ENCODE measurements around the gene TASOR. TPM values are rescaled to one million over a fixed set of nuclear protein-coding genes. Genes with fewer than 3 reads are reported as not detected.

Gene TASOR
- total RNA-seq, 1 experiment from 2014 or later: 37.2 TPM

DNA sequence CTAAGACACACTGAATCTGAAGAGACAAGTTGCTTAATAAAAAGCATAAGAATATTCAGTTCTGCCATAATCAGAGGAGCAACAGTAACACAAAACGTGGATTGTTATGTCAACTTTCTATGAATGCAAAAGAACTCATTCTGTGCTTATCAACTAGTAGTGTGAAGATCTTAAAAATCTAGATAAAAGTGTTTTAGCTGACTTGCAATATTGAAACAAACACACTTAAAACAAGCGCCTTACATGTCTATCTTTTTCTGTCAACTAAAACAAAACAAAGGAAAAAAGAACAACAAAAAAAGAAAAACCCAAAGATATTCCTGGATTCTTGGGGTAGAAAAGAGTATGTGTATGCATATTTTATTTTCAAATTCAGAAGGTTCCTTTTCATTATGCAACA lies 37.7 kb downstream of the TASOR start:
- Histone ChIP-seq H2BK15ac (ENCODE audit: low read depth, low read length) (no peak overlapping the region), H3K14ac (ENCODE audit: insufficient read depth, low read length) (no peak overlapping the region), H2BK20ac (ENCODE audit: low read depth, low read length, poor library complexity, severe bottlenecking) (no peak overlapping the region), H4K8ac (replicated peaks; ENCODE audit: insufficient read length, low read depth, low read length) (no peak overlapping the region), H3K56ac (ENCODE audit: insufficient read length, low read depth, low read length) (no peak overlapping the region), H3K79me2 (ENCODE audit: insufficient read depth, low read length) (no peaks in the 10 kb centered on the region), H3K23me2 (ENCODE audit: insufficient read length, low read depth, low read length, poor library complexity, severe bottlenecking) (no peaks in the 10 kb centered on the region), H4K91ac (ENCODE audit: insufficient read length, low read depth, low read length) (no peak overlapping the region), H3K4me2 (ENCODE audit: insufficient read depth, insufficient read length, low read length) (no peak overlapping the region), H2BK12ac (ENCODE audit: insufficient read length, low read depth, low read length) (no peak overlapping the region), H3K9me3 (ENCODE audit: control insufficient read depth, low read depth, low read length) (no peaks in the 10 kb centered on the region), H3T11ph (ENCODE audit: low read length) (no peak overlapping the region), H2AFZ (ENCODE audit: low read length) (no peak overlapping the region), H3K4ac (ENCODE audit: low read depth, low read length) (no peak overlapping the region), H3K27ac (ENCODE audit: insufficient read length, low read depth, low read length) (no peak overlapping the region), H3K18ac (ENCODE audit: insufficient read length, low read depth, low read length) (no peak overlapping the region), H2BK120ac (ENCODE audit: low read depth, low read length, poor library complexity, severe bottlenecking) (no peak overlapping the region), H3K79me1 (ENCODE audit: insufficient read depth, low read depth, low read length, poor library complexity, severe bottlenecking) (no peaks in the 10 kb centered on the region), H3K27me3 (ENCODE audit: insufficient read depth, low read length) (no peaks in the 10 kb centered on the region), H3K9ac (ENCODE audit: extremely low read depth, insufficient read length, low read length) (no peak overlapping the region), H3K4me1 (ENCODE audit: insufficient read depth, low read length) (no peaks in the 10 kb centered on the region), H4K20me1 (ENCODE audit: control insufficient read depth, insufficient read depth, insufficient read length) (no peaks in the 10 kb centered on the region), H3K23ac (ENCODE audit: insufficient read length, low read depth, low read length) (no peak overlapping the region), H2BK5ac (ENCODE audit: insufficient read length, low read length) (no peak overlapping the region), H4K5ac (ENCODE audit: insufficient read length, low read depth, low read length) (no peak overlapping the region), H2AK5ac (ENCODE audit: insufficient read length, low read length) (no peak overlapping the region)
- no peak overlapping the region for H3K4me3 Mint-ChIP-seq
- H3K36me3 Mint-ChIP-seq (ENCODE audit: insufficient read depth in 1 of 3, low read depth in 3 of 3): peaks cover 13 to 71% (median 64%) of the 10 kb centered on the region in 3 experiments; a peak in 6 of 7 replicates
- H3K27me3 Mint-ChIP-seq (ENCODE audit: low read depth): no peaks in the 10 kb centered on the region
- H3K27ac Mint-ChIP-seq: no peak overlapping the region
- TF ChIP-seq, protein P1, sequence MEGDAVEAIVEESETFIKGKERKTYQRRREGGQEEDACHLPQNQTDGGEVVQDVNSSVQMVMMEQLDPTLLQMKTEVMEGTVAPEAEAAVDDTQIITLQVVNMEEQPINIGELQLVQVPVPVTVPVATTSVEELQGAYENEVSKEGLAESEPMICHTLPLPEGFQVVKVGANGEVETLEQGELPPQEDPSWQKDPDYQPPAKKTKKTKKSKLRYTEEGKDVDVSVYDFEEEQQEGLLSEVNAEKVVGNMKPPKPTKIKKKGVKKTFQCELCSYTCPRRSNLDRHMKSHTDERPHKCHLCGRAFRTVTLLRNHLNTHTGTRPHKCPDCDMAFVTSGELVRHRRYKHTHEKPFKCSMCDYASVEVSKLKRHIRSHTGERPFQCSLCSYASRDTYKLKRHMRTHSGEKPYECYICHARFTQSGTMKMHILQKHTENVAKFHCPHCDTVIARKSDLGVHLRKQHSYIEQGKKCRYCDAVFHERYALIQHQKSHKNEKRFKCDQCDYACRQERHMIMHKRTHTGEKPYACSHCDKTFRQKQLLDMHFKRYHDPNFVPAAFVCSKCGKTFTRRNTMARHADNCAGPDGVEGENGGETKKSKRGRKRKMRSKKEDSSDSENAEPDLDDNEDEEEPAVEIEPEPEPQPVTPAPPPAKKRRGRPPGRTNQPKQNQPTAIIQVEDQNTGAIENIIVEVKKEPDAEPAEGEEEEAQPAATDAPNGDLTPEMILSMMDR (conservative IDR thresholded peaks at IDR 0.05): no peak
- no CpG with 5 or more reads among the region's 2 CpGs for WGBS (ENCODE audit: extremely low coverage, insufficient read length, low lambda C conversion rate)
- no peak for DNase-seq
- H3K4me1 Mint-ChIP-seq: no peaks in the 10 kb centered on the region
- H3K9me3 Mint-ChIP-seq: no peaks in the 10 kb centered on the region

Measured in H9 (cell line).